G401.6 (cell line): ENCODE data around the gene FURIN.
"Not testable (repeated sequence)": the region's sequence is repeated elsewhere in the genome, so short reads cannot be mapped to it uniquely, and the experiment has no call there.

ENCODE experiments used
- FAIRE-seq: peaks from 2 replicates; lab custom pipeline; 2012; peaks lifted over from hg19 to GRCh38; lab: Jason Lieb, UNC

Gene FURIN

GRCh38 chr15:90844696-90845095 is 23.7 kb upstream of the FURIN start:
- no peak for FAIRE-seq

GRCh38 chr15:90845201-90845949 is 23.0 kb upstream of the FURIN start:
- FAIRE-seq = no peak

GRCh38 chr15:90849424-90849823 is 19.0 kb upstream of the FURIN start:
- FAIRE-seq = not testable (repeated sequence)

GRCh38 chr15:90851114-90851513 is 17.3 kb upstream of the FURIN start:
- FAIRE-seq = no peak

- no peak for FAIRE-seq
Observed at GRCh38 chr15:90851940-90852339, 16.4 kb upstream of the FURIN start.

- no peak for FAIRE-seq
Observed at GRCh38 chr15:90855139-90855538, 13.2 kb upstream of the FURIN start.

- no peak for FAIRE-seq
Observed at GRCh38 chr15:90857337-90857736, 11.1 kb upstream of the FURIN start.

GRCh38 chr15:90857883-90858443 is 10.4 kb upstream of the FURIN start:
- no peak for FAIRE-seq

GRCh38 chr15:90859234-90860131 is 8.9 kb upstream of the FURIN start:
- FAIRE-seq = no peak

GRCh38 chr15:90860450-90860849 is 7.9 kb upstream of the FURIN start:
- FAIRE-seq = no peak

- FAIRE-seq = no peak
Observed at GRCh38 chr15:90860942-90861675, 7.3 kb upstream of the FURIN start.

- no peak for FAIRE-seq
Observed at GRCh38 chr15:90862487-90862886, 5.9 kb upstream of the FURIN start.

- FAIRE-seq = no peak
Observed at GRCh38 chr15:90862964-90863778, 5.2 kb upstream of the FURIN start.

- FAIRE-seq = no peak
Observed at GRCh38 chr15:90863987-90864386, 4.4 kb upstream of the FURIN start.

GRCh38 chr15:90864507-90864906 is 3.9 kb upstream of the FURIN start:
- FAIRE-seq = no peak

GRCh38 chr15:90865702-90866101 is 2.7 kb upstream of the FURIN start:
- FAIRE-seq = no peak

- no peak for FAIRE-seq
Observed at GRCh38 chr15:90866161-90866715, 2.1 kb upstream of the FURIN start.

- no peak for FAIRE-seq
Observed at GRCh38 chr15:90866800-90867199, 1.6 kb upstream of the FURIN start.

GRCh38 chr15:90869140-90869541 is 753 bp downstream of the FURIN start:
- FAIRE-seq = no peak

- FAIRE-seq = no peak
Observed at GRCh38 chr15:90869601-90870353, 1.4 kb downstream of the FURIN start.
